Vagina (tissue), 2 donors: ENCODE measurements around the gene CYRIA. TPM values are rescaled to one million over a fixed set of nuclear protein-coding genes. Genes with fewer than 3 reads are reported as not detected.

Source experiments
- DNase-seq, 2 donors: peaks; one replicate each; pipeline ENCODE4 v3.0.0-alpha.2; 2017; ENCODE audit errors: extremely low spot score in 2 of 2
- H3K27ac ChIP-seq: fragments of 200-600 bp; sonication (generic); one replicate; pipeline ENCODE4 v1.5.1; 2019
- H3K27me3 ChIP-seq: fragments of 200-600 bp; sonication (generic); one replicate; pipeline ENCODE4 v1.5.1; 2019
- H3K36me3 ChIP-seq, 2 donors: fragments of 200-600 bp; sonication (generic); one replicate each; pipeline ENCODE4 v1.5.1; 2017 to 2019
- H3K4me1 ChIP-seq: fragments of 200-600 bp; sonication (generic); one replicate; pipeline ENCODE4 v1.5.1; 2019
- H3K4me3 ChIP-seq, 2 donors: fragments of 200-600 bp; sonication (generic); 1 replicate in 1 of 2; 2 replicates in 1 of 2; pipeline ENCODE4 v1.5.1; 2016 to 2019
- H3K9me3 ChIP-seq: fragments of 200-600 bp; sonication (generic); one replicate; pipeline ENCODE4 v1.5.1; 2019
- CTCF ChIP-seq, 3 experiments: fragments of 450-650 bp in 2 of 3; fragments of 200-600 bp in 1 of 3; sonication (generic) in 1 of 3; IDR thresholded peaks; one replicate each; pipeline ENCODE4 v1.5.1; 2017 to 2019; ENCODE audit warnings: antibody characterized with exemption in 3 of 3, mild to moderate bottlenecking in 2 of 3, moderate library complexity in 2 of 3
- POLR2A ChIP-seq, 2 donors: fragments of 450-650 bp; IDR thresholded peaks; one replicate each; pipeline ENCODE4 v1.6.1; 2017; ENCODE audit warnings: antibody characterized with exemption in 2 of 2, mild to moderate bottlenecking in 2 of 2, moderate library complexity in 2 of 2
- POLR2AphosphoS5 ChIP-seq, 2 donors: sonication (generic); formaldehyde crosslinking; IDR thresholded peaks; one replicate each; pipeline ENCODE4 v1.9.0; 2017; ENCODE audit warnings: antibody characterized with exemption in 2 of 2, mild to moderate bottlenecking in 2 of 2, low read depth in 1 of 2; ENCODE audit not compliant: insufficient read depth in 1 of 2
- intact Hi-C: fragments of 100-400 bp; cut with DNase I; formaldehyde crosslinking; loops from one replicate; pipeline ENCODE4 v1.15.1; 2023
- total RNA-seq: library from RNA; depleted of rRNA; stranded (reverse); fragments of >200 nt; gene quantifications from one replicate; pipeline ENCODE4 v1.2.3, GENCODE V29; 2016

Gene CYRIA
- total RNA-seq, 1 donor from 2014 or later = 12.5 TPM

GRCh38 chr2:16621316-16621715 is 44.3 kb downstream of the CYRIA start:
- intact Hi-C loops = no loop called here
- TF ChIP-seq POLR2AphosphoS5 (IDR thresholded peaks at IDR 0.05; ENCODE audit: insufficient read depth in 1 of 2, low read depth in 1 of 2) (no peak), POLR2A (IDR thresholded peaks at IDR 0.05) (no peak), CTCF (IDR thresholded peaks at IDR 0.05) (no peak)
- H3K27ac ChIP-seq = no peak overlapping the region
- H3K36me3 ChIP-seq = peaks cover 0 to 12% of the 10 kb centered on the region in 2 donors
- DNase-seq = no peak
- no peak overlapping the region for H3K4me3 ChIP-seq
- no peaks in the 10 kb centered on the region for H3K9me3 ChIP-seq
- no peaks in the 10 kb centered on the region for H3K27me3 ChIP-seq
- peaks cover 64% of the 10 kb centered on the region for H3K4me1 ChIP-seq

GRCh38 chr2:16620590-16620989 is 45.0 kb downstream of the CYRIA start:
- peaks cover 0 to 12% of the 10 kb centered on the region in 2 donors for H3K36me3 ChIP-seq
- no peak overlapping the region for H3K4me3 ChIP-seq
- no peak for TF ChIP-seq CTCF (IDR thresholded peaks at IDR 0.05)
- TF ChIP-seq POLR2A (IDR thresholded peaks at IDR 0.05) = no peak
- no peak for TF ChIP-seq POLR2AphosphoS5 (IDR thresholded peaks at IDR 0.05; ENCODE audit: insufficient read depth in 1 of 2, low read depth in 1 of 2)
- no peak overlapping the region for H3K27ac ChIP-seq
- intact Hi-C loops = no loop called here
- H3K9me3 ChIP-seq = no peaks in the 10 kb centered on the region
- DNase-seq = no peak
- H3K27me3 ChIP-seq = no peaks in the 10 kb centered on the region
- peaks cover 57% of the 10 kb centered on the region for H3K4me1 ChIP-seq

GRCh38 chr2:16619576-16620245 is 45.9 kb downstream of the CYRIA start:
- peaks cover 49% of the 10 kb centered on the region for H3K4me1 ChIP-seq

GRCh38 chr2:16617282-16618266 is 48.1 kb downstream of the CYRIA start:
- intact Hi-C loops = loop anchor here (5.0 kb wide), 2 partner anchors 50 to 140 kb away; partner anchors contain the start of gene CYRIA

More at GRCh38 chr2:16619576-16620245, 45.9 kb downstream of the CYRIA start:
- Histone ChIP-seq H3K27ac (no peak overlapping the region), H3K4me3 (no peak overlapping the region), H3K27me3 (no peaks in the 10 kb centered on the region), H3K36me3 (peaks cover 0 to 12% of the 10 kb centered on the region in 2 donors), H3K9me3 (no peaks in the 10 kb centered on the region)
- DNase-seq = no peak
- intact Hi-C loops = loop anchor here (5.0 kb wide), 2 partner anchors 48 to 138 kb away; partner anchors contain the start of gene CYRIA
- TF ChIP-seq CTCF (IDR thresholded peaks at IDR 0.05) (no peak), POLR2AphosphoS5 (IDR thresholded peaks at IDR 0.05; ENCODE audit: insufficient read depth in 1 of 2, low read depth in 1 of 2) (no peak), POLR2A (IDR thresholded peaks at IDR 0.05) (no peak)

More at GRCh38 chr2:16617282-16618266, 48.1 kb downstream of the CYRIA start:
- H3K4me3 ChIP-seq = no peak overlapping the region
- H3K4me1 ChIP-seq = peaks cover 45% of the 10 kb centered on the region
- H3K9me3 ChIP-seq = no peaks in the 10 kb centered on the region
- H3K27me3 ChIP-seq = no peaks in the 10 kb centered on the region
- DNase-seq = no peak
- TF ChIP-seq CTCF (IDR thresholded peaks at IDR 0.05) (peak in 1 of 3 experiments; percentile 36), POLR2AphosphoS5 (IDR thresholded peaks at IDR 0.05; ENCODE audit: insufficient read depth in 1 of 2, low read depth in 1 of 2) (no peak), POLR2A (IDR thresholded peaks at IDR 0.05) (no peak)
- peaks cover 0 to 4% of the 10 kb centered on the region in 2 donors for H3K36me3 ChIP-seq
- no peak overlapping the region for H3K27ac ChIP-seq
